Body of pancreas (tissue), 4 donors: ENCODE data around the gene DTX3L.

Experiments used
- CTCF ChIP-seq, 7 experiments: fragments of 450-650 bp in 4 of 7; fragments of 200-600 bp in 3 of 7; sonication (generic) in 3 of 7; IDR thresholded peaks; one replicate each; pipeline ENCODE4 v1.5.1; 2016 to 2019; ENCODE audit warnings: antibody characterized with exemption in 7 of 7
- POLR2A ChIP-seq, 3 donors: fragments of 450-650 bp; IDR thresholded peaks; one replicate each; pipeline ENCODE4 v1.6.1; 2016; ENCODE audit warnings: antibody characterized with exemption in 3 of 3, mild to moderate bottlenecking in 2 of 3

- TF ChIP-seq CTCF (IDR thresholded peaks at IDR 0.05) (no peak), POLR2A (IDR thresholded peaks at IDR 0.05) (no peak)
Measured at GRCh38 chr3:122536632-122537001, 27.5 kb upstream of the DTX3L start.
